Endothelial cell of umbilical vein (primary cell): Measurements from ENCODE around the gene ZNF774. TPM values are rescaled to one million over a fixed set of nuclear protein-coding genes. Genes with fewer than 3 reads are reported as not detected.

Experiments
- BruUV-seq: library from RNA; stranded (reverse); fragments of 400-500 nt; replicated peaks from 2 replicates; lab custom pipeline; 2021; lab: Mats Ljungman, UMichigan
- CTCF ChIA-PET: fragments of 300-600, 350-600 bp; sonication (Branson Sonifier 250); formaldehyde crosslinking; loops from one replicate; lab custom pipeline; 2021; ENCODE audit warnings: antibody characterized with exemption, inconsistent platforms; lab: Charles Lee
- POLR2A ChIA-PET: fragments of 300-600, 350-600 bp; sonication (Branson Sonifier 250); formaldehyde crosslinking; loops from one replicate; lab custom pipeline; 2021; ENCODE audit warnings: antibody characterized with exemption, inconsistent platforms; lab: Charles Lee
- DNase-seq: peaks from one replicate; pipeline ENCODE4 v3.0.0-alpha.2; 2011; ENCODE audit warnings: low read depth, low spot score
- FAIRE-seq: peaks from 2 replicates; lab custom pipeline; 2011; peaks lifted over from hg19 to GRCh38; lab: Jason Lieb, UNC
- H2AFZ ChIP-seq: 2 replicates; pipeline ENCODE4 v1.6.0; 2012; ENCODE audit warnings: low read depth, low read length, control low read depth, inconsistent platforms
- H3K27ac ChIP-seq: 2 replicates; pipeline ENCODE4 v1.5.1; 2011; ENCODE audit warnings: low read depth, mild to moderate bottlenecking, control low read depth, low read length, moderate library complexity; ENCODE audit not compliant: insufficient read depth
- H3K27me3 ChIP-seq, 2 experiments: 2 replicates each; pipeline versions ENCODE4 v1.6.0 to v1.6.1; 2011; ENCODE audit warnings: low read length in 2 of 2, mixed read lengths in 1 of 2; ENCODE audit not compliant: control insufficient read depth in 2 of 2, insufficient read depth in 2 of 2
- H3K36me3 ChIP-seq, 2 experiments: 2 replicates in 1 of 2; 3 replicates in 1 of 2; pipeline ENCODE4 v1.5.1; 2011; ENCODE audit warnings: low read length in 2 of 2, mild to moderate bottlenecking in 1 of 2, moderate library complexity in 1 of 2; ENCODE audit not compliant: control insufficient read depth in 2 of 2, insufficient read depth in 2 of 2; ENCODE audit errors: extremely low read depth in 1 of 2
- H3K4me1 ChIP-seq: 3 replicates; pipeline ENCODE4 v1.5.1; 2011; ENCODE audit warnings: mild to moderate bottlenecking, low read length; ENCODE audit not compliant: control insufficient read depth, insufficient read depth; ENCODE audit errors: extremely low read depth
- H3K4me2 ChIP-seq: 2 replicates; pipeline ENCODE4 v1.6.1; 2011; ENCODE audit warnings: low read length, control low read depth, mixed read lengths; ENCODE audit not compliant: insufficient read depth
- H3K4me3 ChIP-seq, 3 experiments: fragments of 200-600 bp in 1 of 3; sonication (generic), shearing (Covaris generic) in 1 of 3; replicated peaks in 1 of 3; 2 replicates each; pipeline ENCODE4 v1.5.1; 2011 to 2016; ENCODE audit warnings: control low read depth in 3 of 3, low read length in 3 of 3, mild to moderate bottlenecking in 2 of 3, inconsistent platforms in 1 of 3, low read depth in 1 of 3, moderate library complexity in 1 of 3; ENCODE audit not compliant: insufficient read depth in 1 of 3
- H3K79me2 ChIP-seq: 2 replicates; pipeline ENCODE4 v1.6.0; 2012; ENCODE audit warnings: low read length, inconsistent platforms; ENCODE audit not compliant: control insufficient read depth, insufficient read depth
- H3K9ac ChIP-seq: replicated peaks from 2 replicates; pipeline ENCODE3; 2011; ENCODE audit warnings: low read length, control low read depth; ENCODE audit not compliant: insufficient read depth; ENCODE audit errors: extremely low read depth
- H3K9me1 ChIP-seq: replicated peaks from 3 replicates; pipeline ENCODE4 v1.6.0; 2011; ENCODE audit warnings: mild to moderate bottlenecking, low read length; ENCODE audit not compliant: control insufficient read depth, insufficient read depth; ENCODE audit errors: extremely low read depth
- H3K9me3 ChIP-seq: replicated peaks from 2 replicates; pipeline ENCODE4 v1.5.1; 2012; ENCODE audit warnings: low read length, inconsistent platforms; ENCODE audit not compliant: control insufficient read depth, insufficient read depth
- H4K20me1 ChIP-seq: replicated peaks from 2 replicates; pipeline ENCODE3; 2011; ENCODE audit warnings: mild to moderate bottlenecking, low read length; ENCODE audit not compliant: control insufficient read depth, insufficient read depth; ENCODE audit errors: extremely low read depth
- CTCF ChIP-seq, 2 donors: IDR thresholded peaks; 1 replicate in 1 of 2; 2 replicates in 1 of 2; pipeline ENCODE4 v1.5.1; 2011; ENCODE audit warnings: low read length in 2 of 2, mild to moderate bottlenecking in 2 of 2, moderate library complexity in 2 of 2, control low read depth in 1 of 2, inconsistent platforms in 1 of 2, low read depth in 1 of 2; ENCODE audit not compliant: insufficient read depth in 1 of 2; ENCODE audit errors: extremely low read depth in 1 of 2
- FOS ChIP-seq: IDR thresholded peaks from 2 replicates; pipeline ENCODE4 v1.6.1; 2011; ENCODE audit warnings: mild to moderate bottlenecking, low read length, moderate library complexity, borderline replicate concordance; ENCODE audit not compliant: insufficient read depth
- GATA2 ChIP-seq: IDR thresholded peaks from 2 replicates; pipeline ENCODE4 v1.7.0; 2011; ENCODE audit warnings: low read depth, mild to moderate bottlenecking, moderate library complexity, mixed read lengths, low read length; ENCODE audit not compliant: insufficient read length, insufficient read depth
- POLR2A ChIP-seq: IDR thresholded peaks from 2 replicates; pipeline ENCODE4 v1.6.1; 2012; ENCODE audit warnings: low read depth, mild to moderate bottlenecking, control low read depth, low read length
- dilution Hi-C: fragments of 300-500 bp; cut with MboI; formaldehyde crosslinking; loops from one replicate; pipeline ENCODE4 v1.15.0; 2019; ENCODE audit warnings: low sequenced_read_pairs; ENCODE audit not compliant: extremely low pct_ligation_motif_present
- intact Hi-C: fragments of 100-400 bp; cut with micrococcal nuclease; formaldehyde crosslinking; loops from one replicate; pipeline ENCODE4 v1.10.0; 2022
- polyA plus RNA-seq, 4 experiments: library from polyadenylated mRNA; depleted of rRNA in 3 of 4; stranded (reverse) in 3 of 4; unstranded in 1 of 4; fragments of >200 nt; gene quantifications; 2 replicates each; pipeline versions ENCODE4 v1.2.1 to v1.2.3, GENCODE V29; 2011 to 2012; ENCODE audit warnings: missing spikeins in 1 of 4
- total RNA-seq: library from RNA; stranded (reverse); gene quantifications from 2 replicates; pipeline ENCODE4 v1.2.3, GENCODE V29; 2021

Gene ZNF774
- total and polyA plus RNA-seq, 2 donors (not counting 3 experiments of a cell fraction or from before 2014, with no cell fraction given) = 0.98 to 2.6 TPM

GRCh38 chr15:90396321-90396720 is 44.2 kb downstream of the ZNF774 start:
- BruUV-seq = no TSS peak
- Histone ChIP-seq H3K79me2 (peaks cover 86% of the 10 kb centered on the region), H3K27ac (no peak overlapping the region), H4K20me1 (no peaks in the 10 kb centered on the region), H3K9me1 (no peaks in the 10 kb centered on the region), H3K36me3 (peaks cover 5 to 6% of the 10 kb centered on the region in 2 experiments), H2AFZ (no peak overlapping the region), H3K9ac (no peak overlapping the region), H3K9me3 (no peaks in the 10 kb centered on the region), H3K4me2 (no peak overlapping the region), H3K27me3 (no peaks in the 10 kb centered on the region), H3K4me3 (no peak overlapping the region), H3K4me1 (peaks cover 34% of the 10 kb centered on the region)
- no peak for FAIRE-seq
- ChIA-PET CTCF (interaction anchor here (0.9 to 2.4 kb wide), 4 partner anchors 34 to 77 kb away, joined by 3 to 8 read pairs (median 4); no protein-coding TSS in a partner anchor), POLR2A (no interaction called here)
- TF ChIP-seq POLR2A (no peak), CTCF (IDR thresholded peaks at IDR 0.05; ENCODE audit: extremely low read depth in 1 of 2, insufficient read depth in 1 of 2, low read depth in 1 of 2, low read length in 2 of 2) (no peak), FOS (no peak), GATA2 (no peak)
- dilution Hi-C loops = no loop called here
- no peak for DNase-seq
- intact Hi-C loops = no loop called here
